Measurements from ENCODE around the gene RAB29.

DNA sequence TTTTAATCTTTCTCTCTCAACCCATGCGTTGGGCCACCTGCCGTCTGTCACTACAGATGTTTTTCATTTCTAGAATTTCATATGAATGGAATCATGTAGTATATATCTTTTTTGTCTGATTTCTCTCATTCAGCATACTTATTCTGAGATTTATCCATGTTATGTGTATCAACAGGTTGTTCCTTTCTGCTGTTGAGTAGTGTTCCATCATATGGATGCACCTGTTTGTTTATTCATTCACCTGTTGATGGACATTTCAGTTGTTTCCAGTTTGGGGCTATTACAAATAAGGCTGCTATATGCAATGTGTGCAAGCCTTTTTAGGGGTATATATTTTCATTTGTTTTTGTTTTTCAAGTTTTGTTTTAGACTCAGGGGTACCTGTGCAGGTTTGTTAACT is 47.1 kb upstream of the RAB29 start:
- TF ChIP-seq, protein P1, sequence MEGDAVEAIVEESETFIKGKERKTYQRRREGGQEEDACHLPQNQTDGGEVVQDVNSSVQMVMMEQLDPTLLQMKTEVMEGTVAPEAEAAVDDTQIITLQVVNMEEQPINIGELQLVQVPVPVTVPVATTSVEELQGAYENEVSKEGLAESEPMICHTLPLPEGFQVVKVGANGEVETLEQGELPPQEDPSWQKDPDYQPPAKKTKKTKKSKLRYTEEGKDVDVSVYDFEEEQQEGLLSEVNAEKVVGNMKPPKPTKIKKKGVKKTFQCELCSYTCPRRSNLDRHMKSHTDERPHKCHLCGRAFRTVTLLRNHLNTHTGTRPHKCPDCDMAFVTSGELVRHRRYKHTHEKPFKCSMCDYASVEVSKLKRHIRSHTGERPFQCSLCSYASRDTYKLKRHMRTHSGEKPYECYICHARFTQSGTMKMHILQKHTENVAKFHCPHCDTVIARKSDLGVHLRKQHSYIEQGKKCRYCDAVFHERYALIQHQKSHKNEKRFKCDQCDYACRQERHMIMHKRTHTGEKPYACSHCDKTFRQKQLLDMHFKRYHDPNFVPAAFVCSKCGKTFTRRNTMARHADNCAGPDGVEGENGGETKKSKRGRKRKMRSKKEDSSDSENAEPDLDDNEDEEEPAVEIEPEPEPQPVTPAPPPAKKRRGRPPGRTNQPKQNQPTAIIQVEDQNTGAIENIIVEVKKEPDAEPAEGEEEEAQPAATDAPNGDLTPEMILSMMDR (IDR thresholded peaks at IDR 0.05), result no peak
- TF ChIP-seq FOXJ3 (CRISPR knock-in tag; IDR thresholded peaks at IDR 0.05; ENCODE audit: borderline replicate concordance), result no peak
- TF ChIP-seq, protein P2, sequence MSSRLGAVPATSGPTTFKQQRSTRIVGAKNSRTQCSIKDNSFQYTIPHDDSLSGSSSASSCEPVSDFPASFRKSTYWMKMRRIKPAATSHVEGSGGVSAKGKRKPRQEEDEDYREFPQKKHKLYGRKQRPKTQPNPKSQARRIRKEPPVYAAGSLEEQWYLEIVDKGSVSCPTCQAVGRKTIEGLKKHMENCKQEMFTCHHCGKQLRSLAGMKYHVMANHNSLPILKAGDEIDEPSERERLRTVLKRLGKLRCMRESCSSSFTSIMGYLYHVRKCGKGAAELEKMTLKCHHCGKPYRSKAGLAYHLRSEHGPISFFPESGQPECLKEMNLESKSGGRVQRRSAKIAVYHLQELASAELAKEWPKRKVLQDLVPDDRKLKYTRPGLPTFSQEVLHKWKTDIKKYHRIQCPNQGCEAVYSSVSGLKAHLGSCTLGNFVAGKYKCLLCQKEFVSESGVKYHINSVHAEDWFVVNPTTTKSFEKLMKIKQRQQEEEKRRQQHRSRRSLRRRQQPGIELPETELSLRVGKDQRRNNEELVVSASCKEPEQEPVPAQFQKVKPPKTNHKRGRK (CRISPR knock-in tag; IDR thresholded peaks at IDR 0.05; ENCODE audit: borderline replicate concordance), result no peak
- TF ChIP-seq SP1 (CRISPR knock-in tag; conservative IDR thresholded peaks at IDR 0.05), result no peak
- TF ChIP-seq JUN (CRISPR knock-in tag; IDR thresholded peaks at IDR 0.05), result no peak
- TF ChIP-seq ZNF263 (CRISPR knock-in tag; IDR thresholded peaks at IDR 0.05; ENCODE audit: low read depth), result no peak
- TF ChIP-seq, protein P3, sequence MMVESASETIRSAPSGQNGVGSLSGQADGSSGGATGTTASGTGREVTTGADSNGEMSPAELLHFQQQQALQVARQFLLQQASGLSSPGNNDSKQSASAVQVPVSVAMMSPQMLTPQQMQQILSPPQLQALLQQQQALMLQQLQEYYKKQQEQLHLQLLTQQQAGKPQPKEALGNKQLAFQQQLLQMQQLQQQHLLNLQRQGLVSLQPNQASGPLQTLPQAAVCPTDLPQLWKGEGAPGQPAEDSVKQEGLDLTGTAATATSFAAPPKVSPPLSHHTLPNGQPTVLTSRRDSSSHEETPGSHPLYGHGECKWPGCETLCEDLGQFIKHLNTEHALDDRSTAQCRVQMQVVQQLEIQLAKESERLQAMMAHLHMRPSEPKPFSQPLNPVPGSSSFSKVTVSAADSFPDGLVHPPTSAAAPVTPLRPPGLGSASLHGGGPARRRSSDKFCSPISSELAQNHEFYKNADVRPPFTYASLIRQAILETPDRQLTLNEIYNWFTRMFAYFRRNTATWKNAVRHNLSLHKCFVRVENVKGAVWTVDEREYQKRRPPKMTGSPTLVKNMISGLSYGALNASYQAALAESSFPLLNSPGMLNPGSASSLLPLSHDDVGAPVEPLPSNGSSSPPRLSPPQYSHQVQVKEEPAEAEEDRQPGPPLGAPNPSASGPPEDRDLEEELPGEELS (CRISPR knock-in tag; IDR thresholded peaks at IDR 0.05), result no peak
- TF ChIP-seq, protein P4, sequence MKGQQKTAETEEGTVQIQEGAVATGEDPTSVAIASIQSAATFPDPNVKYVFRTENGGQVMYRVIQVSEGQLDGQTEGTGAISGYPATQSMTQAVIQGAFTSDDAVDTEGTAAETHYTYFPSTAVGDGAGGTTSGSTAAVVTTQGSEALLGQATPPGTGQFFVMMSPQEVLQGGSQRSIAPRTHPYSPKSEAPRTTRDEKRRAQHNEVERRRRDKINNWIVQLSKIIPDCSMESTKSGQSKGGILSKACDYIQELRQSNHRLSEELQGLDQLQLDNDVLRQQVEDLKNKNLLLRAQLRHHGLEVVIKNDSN (CRISPR knock-in tag; IDR thresholded peaks at IDR 0.05), result no peak
- no peak for TF ChIP-seq ZNF396 (CRISPR knock-in tag; IDR thresholded peaks at IDR 0.05; ENCODE audit: borderline replicate concordance)
- TF ChIP-seq ZNF416 (CRISPR knock-in tag; IDR thresholded peaks at IDR 0.05), result no peak
- no peak for TF ChIP-seq ATF1 (CRISPR knock-in tag; IDR thresholded peaks at IDR 0.05)

Measured in WTC11 (cell line).